Measurements from ENCODE around the gene SARDH.

Gene SARDH

DNA sequence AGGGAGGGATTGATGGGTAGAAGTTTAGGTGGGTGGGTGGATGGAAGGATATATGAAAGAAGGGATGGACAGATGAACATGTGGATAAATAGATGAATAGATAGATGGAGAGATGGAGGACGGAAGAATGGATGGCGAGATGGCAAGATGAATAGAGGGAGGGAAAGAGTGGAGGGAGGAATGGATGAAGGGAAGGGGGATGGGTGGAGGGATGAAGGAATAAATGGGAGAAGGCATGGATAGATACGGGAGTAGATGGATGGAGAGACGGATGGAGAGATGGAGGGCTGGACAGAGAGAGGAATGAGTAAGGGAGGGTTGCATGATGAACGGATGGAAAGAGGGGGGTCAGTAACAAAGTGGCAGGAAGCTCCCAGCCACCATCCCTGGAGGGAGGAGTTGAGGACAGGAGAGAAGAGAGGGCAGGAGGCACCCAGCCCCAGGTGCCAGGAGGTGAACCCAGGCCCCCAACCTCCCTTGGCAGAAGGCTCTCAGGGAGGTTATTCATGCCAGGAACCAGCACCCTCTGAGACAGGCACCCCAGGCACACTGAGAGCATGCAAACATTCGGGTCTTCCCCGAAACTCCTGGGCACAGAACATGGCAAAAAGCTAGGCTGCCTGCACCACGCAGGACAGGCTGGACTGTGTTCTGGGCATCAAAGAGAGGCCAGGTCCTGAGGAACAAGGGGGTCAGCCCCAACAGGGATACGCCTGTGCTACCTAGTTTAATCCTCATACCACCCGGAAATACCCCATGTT, 9.1 kb downstream of the SARDH start:
- Histone ChIP-seq H3K27ac (ENCODE audit: low read depth, low read length, poor library complexity, severe bottlenecking) (no peak overlapping the region), H3K9ac (ENCODE audit: low read length) (no peak overlapping the region), H3K36me3 (ENCODE audit: insufficient read depth, low read length) (no peaks in the 10 kb centered on the region), H3K27me3 (ENCODE audit: insufficient read depth, low read length) (no peaks in the 10 kb centered on the region), H3K9me3 (ENCODE audit: low read length) (no peaks in the 10 kb centered on the region), H3K79me2 (ENCODE audit: insufficient read depth, low read length) (no peaks in the 10 kb centered on the region), H3K9me2 (ENCODE audit: low read depth, low read length) (no peaks in the 10 kb centered on the region), H3F3A (ENCODE audit: insufficient read depth, low read length) (no peaks in the 10 kb centered on the region), H3K4me1 (ENCODE audit: insufficient read depth, low read length, severe bottlenecking) (no peaks in the 10 kb centered on the region), H3K4me2 (ENCODE audit: low read length) (no peak overlapping the region), H2AFZ (ENCODE audit: low read length) (no peak overlapping the region), H3K4me3 (ENCODE audit: low read depth, low read length, poor library complexity, severe bottlenecking) (no peak overlapping the region), H4K20me1 (ENCODE audit: insufficient read depth, low read length) (no peaks in the 10 kb centered on the region)
- no peak for TF ChIP-seq CTCF (IDR thresholded peaks at IDR 0.05; ENCODE audit: low read length)
- TF ChIP-seq EZH2 (IDR thresholded peaks at IDR 0.05; ENCODE audit: borderline replicate concordance, low read length) = no peak

- H3K36me3 ChIP-seq (ENCODE audit: insufficient read depth, low read length) = no peaks in the 10 kb centered on the region
- no peaks in the 10 kb centered on the region for H3K9me2 ChIP-seq (ENCODE audit: low read depth, low read length)
- H3K27me3 ChIP-seq (ENCODE audit: insufficient read depth, low read length) = no peaks in the 10 kb centered on the region
- no peak for TF ChIP-seq EZH2 (IDR thresholded peaks at IDR 0.05; ENCODE audit: borderline replicate concordance, low read length)
- no peak for TF ChIP-seq CTCF (IDR thresholded peaks at IDR 0.05; ENCODE audit: low read length)
- no peak overlapping the region for H3K4me3 ChIP-seq (ENCODE audit: low read depth, low read length, poor library complexity, severe bottlenecking)
- no peaks in the 10 kb centered on the region for H3K4me1 ChIP-seq (ENCODE audit: insufficient read depth, low read length, severe bottlenecking)
- H3K9me3 ChIP-seq (ENCODE audit: low read length) = no peaks in the 10 kb centered on the region
- no peaks in the 10 kb centered on the region for H3F3A ChIP-seq (ENCODE audit: insufficient read depth, low read length)
- H3K4me2 ChIP-seq (ENCODE audit: low read length) = no peak overlapping the region
- H3K27ac ChIP-seq (ENCODE audit: low read depth, low read length, poor library complexity, severe bottlenecking) = no peak overlapping the region
- no peak overlapping the region for H3K9ac ChIP-seq (ENCODE audit: low read length)
- H4K20me1 ChIP-seq (ENCODE audit: insufficient read depth, low read length) = no peaks in the 10 kb centered on the region
- no peaks in the 10 kb centered on the region for H3K79me2 ChIP-seq (ENCODE audit: insufficient read depth, low read length)
- no peak overlapping the region for H2AFZ ChIP-seq (ENCODE audit: low read length)
Observed at GRCh38 chr9:133727876-133728441, 10.2 kb downstream of the SARDH start.

DNA sequence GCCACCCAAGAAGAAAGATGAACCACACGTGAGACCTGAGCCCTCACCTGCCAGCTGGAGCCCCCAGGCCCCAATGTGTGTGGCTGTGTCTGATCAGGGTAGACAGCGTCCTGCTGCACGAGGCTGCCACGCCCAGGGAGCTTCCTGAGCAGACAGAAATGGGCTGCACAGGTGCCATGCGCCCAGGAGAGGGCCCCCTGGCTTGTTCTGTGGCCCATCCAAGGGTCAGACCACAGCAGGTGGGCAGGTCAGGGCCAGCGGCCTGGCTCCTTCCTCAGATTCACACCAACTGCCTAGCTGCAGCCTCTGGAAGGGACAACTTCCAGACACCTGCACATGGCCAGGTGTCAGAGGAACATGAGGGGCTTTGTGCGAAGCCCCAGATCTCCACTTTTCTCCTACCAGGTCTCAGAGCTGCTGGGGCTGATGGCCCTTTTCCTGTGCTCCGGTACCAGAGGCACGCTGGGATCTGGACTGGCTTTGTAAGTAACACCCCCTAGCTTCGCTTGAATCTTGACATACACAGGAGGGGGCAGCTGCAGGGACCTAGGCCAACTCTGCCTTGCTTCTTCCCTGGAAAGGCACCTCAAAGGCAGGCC, 10.8 kb downstream of the SARDH start:
- no peaks in the 10 kb centered on the region for H4K20me1 ChIP-seq (ENCODE audit: insufficient read depth, low read length)
- no peak overlapping the region for H3K4me2 ChIP-seq (ENCODE audit: low read length)

More for the DNA sequence above, 10.8 kb downstream of the SARDH start:
- H3K9ac ChIP-seq (ENCODE audit: low read length) = no peak overlapping the region
- TF ChIP-seq EZH2 (IDR thresholded peaks at IDR 0.05; ENCODE audit: borderline replicate concordance, low read length) = no peak
- no peak for TF ChIP-seq CTCF (IDR thresholded peaks at IDR 0.05; ENCODE audit: low read length)
- no peaks in the 10 kb centered on the region for H3K9me3 ChIP-seq (ENCODE audit: low read length)
- no peaks in the 10 kb centered on the region for H3K27me3 ChIP-seq (ENCODE audit: insufficient read depth, low read length)
- H3K36me3 ChIP-seq (ENCODE audit: insufficient read depth, low read length) = no peaks in the 10 kb centered on the region
- no peaks in the 10 kb centered on the region for H3K79me2 ChIP-seq (ENCODE audit: insufficient read depth, low read length)
- no peak overlapping the region for H3K4me3 ChIP-seq (ENCODE audit: low read depth, low read length, poor library complexity, severe bottlenecking)
- H3K4me1 ChIP-seq (ENCODE audit: insufficient read depth, low read length, severe bottlenecking) = no peaks in the 10 kb centered on the region
- H3F3A ChIP-seq (ENCODE audit: insufficient read depth, low read length) = no peaks in the 10 kb centered on the region
- no peaks in the 10 kb centered on the region for H3K9me2 ChIP-seq (ENCODE audit: low read depth, low read length)
- no peak overlapping the region for H2AFZ ChIP-seq (ENCODE audit: low read length)
- no peak overlapping the region for H3K27ac ChIP-seq (ENCODE audit: low read depth, low read length, poor library complexity, severe bottlenecking)
